Testis (tissue), 3 donors: ENCODE data around the gene CAPZA1. TPM values are rescaled to one million over a fixed set of nuclear protein-coding genes. Genes with fewer than 3 reads are reported as not detected.

ENCODE experiments used
- DNase-seq: peaks from one replicate; pipeline ENCODE4 v3.0.0-alpha.2; 2019
- H3K27ac ChIP-seq, 2 donors: fragments of 200-600 bp; sonication (generic); one replicate each; pipeline ENCODE4 v1.5.1; 2019
- H3K27me3 ChIP-seq: fragments of 200-600 bp; sonication (generic); one replicate; pipeline ENCODE4 v1.5.1; 2019
- H3K36me3 ChIP-seq: fragments of 200-600 bp; sonication (generic); one replicate; pipeline ENCODE4 v1.5.1; 2017; ENCODE audit warnings: low read depth; ENCODE audit errors: missing control alignments
- H3K4me1 ChIP-seq: fragments of 200-600 bp; sonication (generic); one replicate; pipeline ENCODE4 v1.5.1; 2019
- H3K4me3 ChIP-seq, 2 donors: fragments of 200-600 bp; sonication (generic); one replicate each; pipeline ENCODE4 v1.5.1; 2017 to 2019
- H3K9me3 ChIP-seq: fragments of 200-600 bp; sonication (generic); one replicate; pipeline ENCODE4 v1.5.1; 2017
- POLR2A ChIP-seq: fragments of 450-650 bp; IDR thresholded peaks from one replicate; pipeline ENCODE4 v1.6.1; 2017; ENCODE audit warnings: antibody characterized with exemption, mild to moderate bottlenecking, moderate library complexity
- WGBS, 2 donors: methylation state at CpG; one replicate each; pipeline ENCODE4 v1.1.5; 2018; 5-methylcytosine and 5-hydroxymethylcytosine counted together
- intact Hi-C: fragments of 100-400 bp; cut with DNase I; formaldehyde crosslinking; loops from one replicate; pipeline ENCODE4 v1.15.1; 2023; ENCODE audit warnings: low total_unique reads
- polyA plus RNA-seq: library from polyadenylated mRNA; stranded (reverse); fragments of 350-450 nt; fragmentation: Illumina TruSeq; extraction: RNeasy Lipid Tissue Mini Kit (QIAGEN cat#74804); gene quantifications from one replicate; pipeline ENCODE4 v1.2.3, GENCODE V29; 2014; ENCODE audit warnings: low read depth, low replicate concordance; ENCODE audit not compliant: insufficient read depth
- total RNA-seq, 2 donors: library from RNA; depleted of rRNA; stranded (reverse); fragments of >200 nt; gene quantifications; one replicate each; pipeline ENCODE4 v1.2.3, GENCODE V29; 2016
- TF ChIP-seq, protein P1 (sequence below), 3 experiments: fragments of 450-650 bp in 2 of 3; fragments of 200-600 bp in 1 of 3; sonication (generic) in 1 of 3; IDR thresholded peaks; one replicate each; pipeline ENCODE4 v1.5.1; 2016 to 2019; ENCODE audit warnings: antibody characterized with exemption in 3 of 3, mild to moderate bottlenecking in 2 of 3, moderate library complexity in 1 of 3

The CAPZA1 gene
- total and polyA plus RNA-seq, 3 donors from 2014 or later: 120 to 148 (median 144) TPM

DNA sequence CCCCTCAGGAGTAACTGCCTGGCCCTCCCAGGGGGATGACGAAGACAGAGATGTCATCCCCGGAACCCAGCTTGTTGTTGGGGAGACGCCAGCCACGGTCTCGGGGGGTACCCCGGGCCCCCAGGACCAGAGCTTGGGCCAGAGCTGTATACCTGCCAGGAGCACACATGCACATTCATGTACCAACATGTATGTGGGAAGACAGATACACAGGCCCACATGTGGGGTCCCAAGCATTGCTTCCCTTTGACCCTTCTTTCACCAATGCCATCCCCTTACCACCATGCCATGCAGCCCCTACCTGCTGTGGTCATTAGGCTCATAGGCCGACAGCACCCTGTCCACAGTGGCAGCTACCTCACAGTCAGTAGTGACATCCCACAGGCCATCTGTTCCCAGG is 90.5 kb downstream of the CAPZA1 start:
- no peaks in the 10 kb centered on the region for H3K27me3 ChIP-seq
- TF ChIP-seq, protein P1, sequence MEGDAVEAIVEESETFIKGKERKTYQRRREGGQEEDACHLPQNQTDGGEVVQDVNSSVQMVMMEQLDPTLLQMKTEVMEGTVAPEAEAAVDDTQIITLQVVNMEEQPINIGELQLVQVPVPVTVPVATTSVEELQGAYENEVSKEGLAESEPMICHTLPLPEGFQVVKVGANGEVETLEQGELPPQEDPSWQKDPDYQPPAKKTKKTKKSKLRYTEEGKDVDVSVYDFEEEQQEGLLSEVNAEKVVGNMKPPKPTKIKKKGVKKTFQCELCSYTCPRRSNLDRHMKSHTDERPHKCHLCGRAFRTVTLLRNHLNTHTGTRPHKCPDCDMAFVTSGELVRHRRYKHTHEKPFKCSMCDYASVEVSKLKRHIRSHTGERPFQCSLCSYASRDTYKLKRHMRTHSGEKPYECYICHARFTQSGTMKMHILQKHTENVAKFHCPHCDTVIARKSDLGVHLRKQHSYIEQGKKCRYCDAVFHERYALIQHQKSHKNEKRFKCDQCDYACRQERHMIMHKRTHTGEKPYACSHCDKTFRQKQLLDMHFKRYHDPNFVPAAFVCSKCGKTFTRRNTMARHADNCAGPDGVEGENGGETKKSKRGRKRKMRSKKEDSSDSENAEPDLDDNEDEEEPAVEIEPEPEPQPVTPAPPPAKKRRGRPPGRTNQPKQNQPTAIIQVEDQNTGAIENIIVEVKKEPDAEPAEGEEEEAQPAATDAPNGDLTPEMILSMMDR (IDR thresholded peaks at IDR 0.05): no peak
- no peak for TF ChIP-seq POLR2A
- DNase-seq: no peak
- H3K36me3 ChIP-seq: no peaks in the 10 kb centered on the region
- H3K27ac ChIP-seq: no peak overlapping the region
- intact Hi-C loops: no loop called here
- 98 to 99% methylated on average over 6 to 7 of the region's 7 CpGs for WGBS, 2 donors
- no peaks in the 10 kb centered on the region for H3K9me3 ChIP-seq
- H3K4me3 ChIP-seq: no peak overlapping the region
- H3K4me1 ChIP-seq: peaks cover 25% of the 10 kb centered on the region

DNA sequence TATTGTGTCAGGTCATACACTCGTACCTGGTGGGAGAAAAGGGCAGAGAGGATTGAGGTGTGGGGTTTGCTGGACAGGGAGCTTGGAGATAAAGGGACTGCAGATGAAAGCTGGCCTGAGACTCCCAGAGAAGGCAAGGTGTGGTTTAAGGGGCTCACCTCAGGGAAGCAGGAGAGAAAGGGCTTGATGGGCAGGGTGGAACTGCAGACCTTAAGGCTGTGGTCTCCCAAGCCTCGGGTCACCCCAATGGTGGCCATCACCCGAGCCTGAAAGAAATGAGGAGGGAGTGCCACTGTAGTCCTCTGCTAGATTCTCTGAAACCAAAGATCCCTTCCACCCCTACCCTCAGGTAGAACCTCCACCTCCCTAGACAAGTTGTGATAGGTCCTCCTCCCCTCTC is 91.0 kb downstream of the CAPZA1 start:
- Histone ChIP-seq H3K4me3 (no peak overlapping the region), H3K4me1 (peaks cover 21% of the 10 kb centered on the region), H3K27ac (no peak overlapping the region), H3K27me3 (no peaks in the 10 kb centered on the region), H3K36me3 (no peaks in the 10 kb centered on the region), H3K9me3 (no peaks in the 10 kb centered on the region)
- WGBS, 2 donors: 90 to 95% methylated on average over 3 of the region's 3 CpGs
- no peak for DNase-seq
- intact Hi-C loops: no loop called here
- TF ChIP-seq POLR2A: no peak
- TF ChIP-seq, protein P1 (IDR thresholded peaks at IDR 0.05): no peak

DNA sequence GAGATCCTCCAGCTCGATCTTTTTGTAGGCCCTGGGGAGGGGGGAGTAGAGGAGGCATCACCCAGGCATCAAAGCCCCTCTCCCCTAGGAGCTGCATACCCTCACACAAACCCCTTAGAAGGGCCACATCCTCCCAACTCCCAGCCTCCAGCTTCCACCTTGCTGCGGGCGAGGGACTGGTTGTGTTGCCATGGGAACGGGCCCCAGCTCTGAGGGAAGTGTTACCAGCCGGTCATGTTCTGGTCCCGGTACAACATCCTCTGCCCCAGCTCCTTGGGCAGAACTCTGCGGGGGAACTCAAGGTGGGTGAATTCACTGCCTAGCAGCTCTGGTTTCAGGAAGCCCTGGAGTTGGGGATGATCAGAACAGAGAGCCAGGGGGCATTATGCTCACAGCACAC is 91.4 kb downstream of the CAPZA1 start:
- H3K36me3 ChIP-seq: no peaks in the 10 kb centered on the region
- no peak for DNase-seq
- intact Hi-C loops: no loop called here
- no peaks in the 10 kb centered on the region for H3K9me3 ChIP-seq
- H3K27me3 ChIP-seq: no peaks in the 10 kb centered on the region
- H3K4me1 ChIP-seq: peaks cover 16% of the 10 kb centered on the region
- H3K4me3 ChIP-seq: no peak overlapping the region
- 75 to 94% methylated on average over 5 to 7 of the region's 7 CpGs for WGBS, 2 donors
- no peak overlapping the region for H3K27ac ChIP-seq
- TF ChIP-seq, protein P1 (IDR thresholded peaks at IDR 0.05): no peak
- TF ChIP-seq POLR2A: no peak

DNA sequence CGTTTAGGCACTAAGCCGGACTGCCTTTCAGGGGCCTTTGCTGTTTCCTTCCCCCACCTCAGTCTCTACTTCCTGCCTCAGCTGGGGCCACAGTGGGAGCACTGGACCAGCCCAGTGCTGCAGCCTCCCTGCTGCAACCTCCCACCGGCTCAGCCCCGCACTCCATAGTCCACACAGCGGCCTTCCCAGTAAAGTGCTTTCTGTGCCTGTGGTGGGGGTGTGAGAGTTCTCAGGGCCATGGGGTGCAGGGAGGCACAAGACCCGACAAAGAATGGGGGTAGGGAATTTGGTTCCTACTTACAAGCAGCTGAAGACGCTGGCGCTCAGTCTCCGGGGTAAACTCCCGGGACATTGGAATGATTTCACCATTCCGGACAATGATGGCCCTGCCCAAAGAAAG is 92.0 kb downstream of the CAPZA1 start:
- TF ChIP-seq POLR2A: no peak
- TF ChIP-seq, protein P1 (IDR thresholded peaks at IDR 0.05): no peak

DNA sequence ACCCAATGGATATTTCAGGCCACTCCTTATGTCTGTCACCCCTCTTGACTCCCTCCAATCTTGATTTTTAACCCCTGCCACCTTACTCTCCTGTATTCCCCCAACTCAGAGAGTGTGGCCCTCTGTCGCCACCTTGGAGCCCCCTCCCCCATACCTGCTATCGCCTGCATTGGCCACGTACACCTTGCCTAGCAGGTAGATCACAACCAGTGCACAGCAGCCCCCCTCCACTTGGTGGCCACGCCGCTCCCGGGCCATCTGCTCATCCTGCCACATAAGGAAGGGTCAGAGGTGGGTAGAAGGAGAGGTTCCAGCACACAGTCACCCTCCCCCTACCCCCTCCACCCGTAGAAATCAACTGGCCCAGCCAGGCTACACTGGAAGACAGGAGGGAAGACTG is 92.6 kb downstream of the CAPZA1 start:
- Histone ChIP-seq H3K9me3 (no peaks in the 10 kb centered on the region), H3K4me1 (peaks cover 16% of the 10 kb centered on the region), H3K4me3 (no peak overlapping the region), H3K36me3 (no peaks in the 10 kb centered on the region), H3K27ac (no peak overlapping the region), H3K27me3 (no peaks in the 10 kb centered on the region)
- intact Hi-C loops: no loop called here
- TF ChIP-seq POLR2A: no peak
- TF ChIP-seq, protein P1 (IDR thresholded peaks at IDR 0.05): no peak
- no peak for DNase-seq
- WGBS, 2 donors: 94 to 96% methylated on average over 7 of the region's 7 CpGs

More for the DNA sequence above, 92.0 kb downstream of the CAPZA1 start:
- H3K4me3 ChIP-seq: no peak overlapping the region
- no peak overlapping the region for H3K27ac ChIP-seq
- peaks cover 16% of the 10 kb centered on the region for H3K4me1 ChIP-seq
- DNase-seq: no peak
- intact Hi-C loops: no loop called here
- H3K36me3 ChIP-seq: no peaks in the 10 kb centered on the region
- WGBS, 2 donors: 86 to 89% methylated on average over 11 of the region's 11 CpGs
- H3K9me3 ChIP-seq: no peaks in the 10 kb centered on the region
- no peaks in the 10 kb centered on the region for H3K27me3 ChIP-seq
